Measurements from ENCODE around the gene VEZT.

DNA sequence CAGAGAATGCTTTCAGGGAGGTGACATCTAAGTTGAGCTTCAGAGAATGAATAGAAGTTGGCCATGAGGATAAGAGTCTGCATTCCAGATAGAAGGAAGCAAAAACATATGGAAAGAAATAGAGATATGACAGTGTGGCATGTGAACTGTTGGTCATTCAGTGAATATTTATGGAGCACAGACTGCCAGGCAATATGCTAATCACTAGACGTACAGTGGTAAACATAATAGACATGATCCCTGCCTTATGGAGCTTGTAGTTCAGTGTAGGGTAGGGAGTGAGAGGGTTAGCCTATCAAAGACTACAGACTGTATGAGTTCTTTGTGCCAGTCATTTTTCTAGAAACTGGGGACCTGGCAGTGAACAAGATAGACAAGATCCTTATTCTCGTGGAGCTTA, 53.9 kb downstream of the VEZT start:
- no peak for TF ChIP-seq TBL1XR1 (IDR thresholded peaks at IDR 0.05; ENCODE audit: low read depth, low read length)
- TF ChIP-seq HDAC6 (IDR thresholded peaks at IDR 0.05; ENCODE audit: unreplicated experiment) = no peak
- TF ChIP-seq, protein P1, sequence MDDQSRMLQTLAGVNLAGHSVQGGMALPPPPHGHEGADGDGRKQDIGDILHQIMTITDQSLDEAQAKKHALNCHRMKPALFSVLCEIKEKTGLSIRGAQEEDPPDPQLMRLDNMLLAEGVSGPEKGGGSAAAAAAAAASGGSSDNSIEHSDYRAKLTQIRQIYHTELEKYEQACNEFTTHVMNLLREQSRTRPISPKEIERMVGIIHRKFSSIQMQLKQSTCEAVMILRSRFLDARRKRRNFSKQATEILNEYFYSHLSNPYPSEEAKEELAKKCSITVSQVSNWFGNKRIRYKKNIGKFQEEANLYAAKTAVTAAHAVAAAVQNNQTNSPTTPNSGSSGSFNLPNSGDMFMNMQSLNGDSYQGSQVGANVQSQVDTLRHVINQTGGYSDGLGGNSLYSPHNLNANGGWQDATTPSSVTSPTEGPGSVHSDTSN (IDR thresholded peaks at IDR 0.05; ENCODE audit: insufficient replicate concordance, low read depth, low read length) = no peak
- TF ChIP-seq RFX5 (IDR thresholded peaks at IDR 0.05; ENCODE audit: low read depth, low read length) = no peak
- no peak for TF ChIP-seq SPI1 (IDR thresholded peaks at IDR 0.05; ENCODE audit: borderline replicate concordance, insufficient read depth, low read depth, low read length)
- no peak for TF ChIP-seq EZH2 (IDR thresholded peaks at IDR 0.05; ENCODE audit: borderline replicate concordance, control insufficient read depth, low read depth, low read length)
- TF ChIP-seq KLF5 (IDR thresholded peaks at IDR 0.05; ENCODE audit: partially characterized antibody) = no peak
- no peak for TF ChIP-seq POLR2AphosphoS5 (IDR thresholded peaks at IDR 0.05; ENCODE audit: low read length)
- TF ChIP-seq, protein P2, sequence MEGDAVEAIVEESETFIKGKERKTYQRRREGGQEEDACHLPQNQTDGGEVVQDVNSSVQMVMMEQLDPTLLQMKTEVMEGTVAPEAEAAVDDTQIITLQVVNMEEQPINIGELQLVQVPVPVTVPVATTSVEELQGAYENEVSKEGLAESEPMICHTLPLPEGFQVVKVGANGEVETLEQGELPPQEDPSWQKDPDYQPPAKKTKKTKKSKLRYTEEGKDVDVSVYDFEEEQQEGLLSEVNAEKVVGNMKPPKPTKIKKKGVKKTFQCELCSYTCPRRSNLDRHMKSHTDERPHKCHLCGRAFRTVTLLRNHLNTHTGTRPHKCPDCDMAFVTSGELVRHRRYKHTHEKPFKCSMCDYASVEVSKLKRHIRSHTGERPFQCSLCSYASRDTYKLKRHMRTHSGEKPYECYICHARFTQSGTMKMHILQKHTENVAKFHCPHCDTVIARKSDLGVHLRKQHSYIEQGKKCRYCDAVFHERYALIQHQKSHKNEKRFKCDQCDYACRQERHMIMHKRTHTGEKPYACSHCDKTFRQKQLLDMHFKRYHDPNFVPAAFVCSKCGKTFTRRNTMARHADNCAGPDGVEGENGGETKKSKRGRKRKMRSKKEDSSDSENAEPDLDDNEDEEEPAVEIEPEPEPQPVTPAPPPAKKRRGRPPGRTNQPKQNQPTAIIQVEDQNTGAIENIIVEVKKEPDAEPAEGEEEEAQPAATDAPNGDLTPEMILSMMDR (IDR thresholded peaks at IDR 0.05 in 2 of 3, conservative IDR thresholded peaks at IDR 0.05 in 1 of 3; ENCODE audit: control insufficient read depth in 2 of 3, extremely low read depth in 1 of 3, insufficient read depth in 1 of 3, low read depth in 3 of 3, low read length in 3 of 3) = no peak
- TF ChIP-seq RCOR1 (conservative IDR thresholded peaks at IDR 0.05; ENCODE audit: low read depth, low read length) = no peak
- no peak for TF ChIP-seq JUND (IDR thresholded peaks at IDR 0.05; ENCODE audit: low read depth, low read length)
- TF ChIP-seq ZSCAN29 (IDR thresholded peaks at IDR 0.05) = no peak
